GM04503 (cell line): ENCODE data around the gene GH1.
"Not testable (repeated sequence)": the region's sequence is repeated elsewhere in the genome, so short reads cannot be mapped to it uniquely, and the experiment has no call there.

Source experiments
- DNase-seq: peaks from one replicate; pipeline ENCODE4 v3.0.0-alpha.2; 2012; ENCODE audit warnings: low read depth

GH1 gene

DNA sequence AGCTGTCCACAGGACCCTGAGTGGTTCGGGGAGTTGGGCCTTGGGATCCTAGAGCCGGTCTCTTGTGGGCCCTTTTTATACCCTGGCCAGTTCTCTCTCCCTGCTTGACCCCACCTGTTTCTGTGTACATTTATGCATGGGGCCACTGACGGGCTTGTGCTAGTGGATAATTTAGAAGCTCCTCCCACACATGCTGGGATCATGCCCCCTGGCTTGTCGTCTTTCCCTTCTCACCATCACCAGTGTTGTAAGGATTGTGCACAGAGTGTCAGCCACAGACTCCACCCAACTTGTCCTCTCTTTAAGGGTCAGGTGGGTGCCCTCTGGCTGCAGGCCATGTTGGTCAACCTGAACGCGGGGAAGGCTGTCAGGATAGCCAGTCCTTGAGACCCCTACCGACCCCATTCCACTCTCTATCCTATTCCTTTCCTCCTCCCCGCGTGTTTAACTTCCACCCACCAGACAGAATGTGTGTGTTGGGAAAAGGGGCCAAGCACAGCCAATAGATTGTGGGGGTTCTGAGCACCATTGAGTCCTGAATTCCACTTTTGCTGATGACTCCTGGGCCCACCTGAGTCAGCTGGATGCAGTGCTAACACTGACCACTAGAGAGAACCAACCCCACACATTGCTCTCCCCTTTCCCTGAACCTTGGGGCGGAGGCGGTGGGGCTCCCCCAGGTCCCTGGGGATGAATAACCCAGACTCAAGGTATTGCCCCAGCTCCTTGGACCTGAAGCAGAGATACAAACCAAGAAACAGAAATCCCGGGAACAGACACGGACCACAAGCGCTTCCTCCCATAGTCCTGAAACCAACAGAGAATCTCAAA is 21.9 kb downstream of the GH1 start, which contains the start of gene CSH1:
Gene CSH1, minus strand, starts transcription at position 51 of the 831 bp plus-strand sequence. CDS start 63 bp downstream, outside the sequence.
- DNase-seq, result not testable (repeated sequence)

DNA sequence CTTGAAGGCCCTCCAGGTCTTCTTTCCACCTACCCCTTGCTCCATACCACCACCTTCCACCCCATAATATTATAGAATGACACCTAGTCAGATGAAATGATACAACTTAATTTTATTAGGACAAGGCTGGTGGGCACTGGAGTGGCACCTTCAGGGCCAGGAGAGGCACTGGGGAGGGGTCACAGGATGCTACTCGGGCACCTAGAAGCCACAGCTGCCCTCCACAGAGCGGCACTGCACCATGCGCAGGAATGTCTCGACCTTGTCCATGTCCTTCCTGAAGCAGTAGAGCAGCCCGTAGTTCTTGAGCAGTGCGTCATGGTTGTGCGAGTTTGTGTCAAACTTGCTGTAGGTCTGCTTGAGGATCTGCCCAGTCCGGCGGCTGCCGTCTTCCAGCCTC is 23.8 kb downstream of the GH1 start:
- not testable (repeated sequence) for DNase-seq

DNA sequence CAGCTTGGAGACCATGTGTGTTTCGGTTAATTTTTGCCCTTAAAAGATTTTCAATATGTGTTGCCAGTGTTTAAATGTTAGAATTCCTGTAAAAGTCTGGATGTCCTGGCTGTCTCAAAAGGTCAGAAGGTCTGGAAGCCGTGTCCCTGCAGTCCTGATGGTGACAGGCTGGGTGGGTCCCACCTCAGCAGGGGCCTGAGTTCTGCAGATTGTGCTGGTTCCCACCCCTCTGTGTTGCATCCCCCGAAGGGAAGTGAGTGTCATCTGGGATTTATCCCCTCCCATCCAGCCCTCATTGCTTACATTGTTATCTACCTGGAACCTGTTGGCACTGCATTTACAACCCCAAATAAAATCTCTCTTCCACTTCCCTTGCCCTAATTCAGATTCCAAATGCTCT is 24.6 kb downstream of the GH1 start:
- not testable (repeated sequence) for DNase-seq

DNA sequence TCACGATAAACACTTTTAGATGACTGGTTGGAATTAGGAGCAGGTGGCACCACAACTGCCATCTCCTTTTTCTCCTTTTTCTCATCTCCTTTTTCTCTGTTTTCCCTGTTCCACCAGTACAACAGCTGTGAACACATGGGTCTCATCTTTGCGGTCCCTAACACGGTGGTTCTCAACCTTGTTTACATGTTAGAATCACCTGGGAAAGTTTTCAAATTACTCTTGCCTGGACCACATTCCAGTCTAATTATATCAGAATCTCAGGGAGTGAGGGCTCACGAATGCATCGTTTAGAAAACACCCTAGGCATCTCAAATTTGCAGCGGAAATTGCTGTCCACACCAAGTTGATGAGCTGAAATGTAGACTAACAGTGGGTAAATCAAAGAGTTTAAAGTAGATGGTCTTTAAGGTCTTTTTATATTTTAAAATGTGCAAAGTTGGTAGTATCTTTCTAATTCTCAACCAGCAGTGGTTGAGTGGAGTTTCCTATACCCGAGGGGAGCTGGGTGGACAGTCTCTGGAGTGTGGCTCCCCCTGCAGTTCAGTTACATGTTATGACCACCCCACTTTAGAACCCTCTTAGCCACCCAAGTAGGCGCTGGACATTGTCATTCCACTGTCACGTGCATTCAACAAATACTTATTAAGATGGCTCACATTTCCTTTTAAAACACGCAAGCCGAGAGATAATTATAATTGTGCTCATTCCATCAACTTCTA is 26.2 kb downstream of the GH1 start:
- not testable (repeated sequence) for DNase-seq

DNA sequence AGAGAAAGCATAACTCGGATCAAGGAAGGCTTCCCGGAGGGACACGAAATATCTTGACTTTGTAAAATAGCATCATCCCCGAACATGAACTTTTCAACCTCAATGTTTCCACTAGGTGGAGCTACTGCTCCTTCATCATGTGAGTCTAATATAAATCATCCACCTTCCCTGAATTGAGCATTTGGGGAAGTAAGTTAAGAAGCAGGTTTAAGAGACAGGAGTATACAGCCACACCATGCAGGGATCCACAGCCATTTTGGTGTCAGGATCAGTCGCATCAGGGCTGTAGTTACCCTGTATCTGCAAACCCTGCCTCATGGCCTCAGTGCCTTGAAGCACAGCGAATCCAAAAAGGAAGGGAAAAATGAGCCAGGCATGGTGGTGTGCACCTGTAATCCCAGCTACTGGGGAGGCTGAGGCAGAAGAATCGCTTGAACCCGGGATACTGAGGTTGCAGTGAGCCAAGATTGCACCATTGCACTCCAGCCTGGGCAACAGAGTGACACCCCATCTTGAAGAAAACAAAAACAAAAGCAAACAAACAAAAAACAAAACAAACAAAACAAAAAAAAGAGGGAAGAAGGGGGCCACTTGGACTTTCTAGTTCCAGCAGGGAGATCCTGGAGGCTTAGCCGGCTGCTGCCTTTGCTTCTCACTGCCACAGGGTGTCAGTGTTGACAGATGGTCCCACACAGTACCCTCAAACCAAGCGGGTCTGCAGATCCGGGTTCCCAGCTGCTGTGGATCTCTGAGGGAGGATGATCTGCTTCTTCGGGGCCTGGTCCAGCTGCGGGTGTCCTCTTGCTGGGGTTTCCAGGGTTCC is 29.4 kb downstream of the GH1 start:
- not testable (repeated sequence) for DNase-seq

DNA sequence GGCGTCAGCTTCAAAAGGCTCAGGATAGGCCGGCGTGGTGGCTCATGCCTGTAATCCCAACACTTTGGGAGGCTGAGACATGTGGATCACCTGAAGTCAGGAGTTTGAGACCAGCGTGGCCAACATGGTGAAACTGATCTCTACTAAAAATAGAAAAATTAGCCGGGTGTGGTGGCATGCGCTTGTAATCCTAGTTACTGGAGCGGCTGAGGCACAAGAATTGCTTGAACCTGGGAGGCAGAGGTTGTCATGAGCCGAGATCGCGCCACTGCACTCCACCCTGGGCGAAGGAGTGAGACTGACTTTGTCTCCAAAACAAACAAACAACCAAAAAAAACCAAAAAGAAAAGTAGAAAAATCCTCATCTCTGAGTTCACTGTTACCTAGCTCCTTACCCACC is 33.5 kb downstream of the GH1 start:
- DNase-seq, result not testable (repeated sequence)

DNA sequence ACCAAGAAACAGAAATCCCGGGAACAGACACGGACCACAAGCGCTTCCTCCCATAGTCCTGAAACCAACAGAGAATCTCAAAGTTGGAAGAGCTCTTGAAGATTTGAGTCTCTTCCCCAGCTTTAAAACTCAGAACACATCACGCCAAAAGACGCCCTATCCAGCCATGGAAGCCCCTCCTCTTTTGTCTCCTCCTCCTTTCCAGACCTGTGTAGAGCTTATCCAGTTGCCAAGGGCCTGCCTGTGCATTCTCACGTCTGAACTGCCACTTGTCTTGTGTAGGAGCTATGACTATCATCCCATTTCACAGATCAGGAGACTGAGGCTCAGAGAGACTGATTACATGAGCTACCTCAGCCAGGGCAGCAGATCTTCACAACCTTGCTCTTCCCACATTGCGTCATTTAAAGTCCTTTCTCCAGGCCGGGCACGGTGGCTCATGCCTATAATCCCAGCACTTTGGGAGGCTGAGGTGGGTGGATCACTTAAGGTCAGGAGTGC is 36.0 kb downstream of the GH1 start:
- DNase-seq, result not testable (repeated sequence)

DNA sequence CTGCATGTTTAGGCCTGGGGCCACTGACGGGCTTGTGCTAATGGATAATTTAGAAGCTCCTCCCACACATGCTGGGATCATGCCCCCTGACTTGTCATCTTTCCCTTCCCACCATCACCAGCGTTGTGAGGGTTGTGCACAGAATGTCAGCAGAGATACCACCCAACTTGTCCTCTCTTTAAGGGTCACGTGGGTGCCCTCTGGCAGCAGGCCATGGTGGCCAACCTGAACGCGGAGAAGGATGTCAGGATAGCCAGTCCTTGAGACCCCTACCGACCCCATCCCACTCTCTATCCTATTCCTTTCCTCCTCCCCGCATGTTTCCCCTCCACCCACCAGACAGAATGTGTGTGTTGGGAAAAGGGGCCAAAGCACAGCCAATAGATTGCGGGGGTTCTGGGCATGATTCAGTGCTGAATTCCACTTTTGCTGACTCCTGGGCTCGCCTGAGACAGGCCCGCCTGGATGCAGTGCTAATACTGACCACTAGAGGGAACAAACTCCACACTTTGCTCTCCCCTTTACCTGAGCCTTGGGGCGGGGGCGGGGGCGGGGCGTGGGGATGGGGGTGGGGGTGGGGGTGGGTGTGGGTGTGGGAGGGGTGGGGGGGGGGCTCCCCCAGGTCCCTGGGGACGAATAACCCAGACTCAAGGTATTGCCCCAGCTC is 36.6 kb downstream of the GH1 start, which contains the start of gene GH2:
Gene GH2, minus strand, starts transcription at position 10 of the 667 bp plus-strand sequence. CDS start 143 bp downstream, outside the sequence.
- no peak for DNase-seq

DNA sequence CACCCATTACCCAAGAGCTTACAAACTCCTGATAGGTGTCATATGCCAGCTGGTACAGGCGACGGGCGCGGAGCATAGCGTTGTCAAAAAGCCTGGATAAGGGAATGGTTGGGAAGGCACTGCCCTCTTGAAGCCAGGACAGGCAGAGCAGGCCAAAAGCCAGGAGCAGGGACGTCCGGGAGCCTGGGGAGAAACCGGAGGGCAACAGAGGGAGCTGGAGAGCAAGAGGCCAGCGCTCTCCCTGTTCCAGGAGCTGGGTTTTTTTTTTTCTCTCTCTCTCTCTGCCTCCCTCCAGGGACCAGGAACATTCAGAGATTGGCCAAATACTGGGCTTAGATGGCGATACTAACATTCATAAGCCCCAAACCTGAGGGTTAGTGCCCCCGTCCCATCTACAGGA is 37.3 kb downstream of the GH1 start:
- not testable (repeated sequence) for DNase-seq

DNA sequence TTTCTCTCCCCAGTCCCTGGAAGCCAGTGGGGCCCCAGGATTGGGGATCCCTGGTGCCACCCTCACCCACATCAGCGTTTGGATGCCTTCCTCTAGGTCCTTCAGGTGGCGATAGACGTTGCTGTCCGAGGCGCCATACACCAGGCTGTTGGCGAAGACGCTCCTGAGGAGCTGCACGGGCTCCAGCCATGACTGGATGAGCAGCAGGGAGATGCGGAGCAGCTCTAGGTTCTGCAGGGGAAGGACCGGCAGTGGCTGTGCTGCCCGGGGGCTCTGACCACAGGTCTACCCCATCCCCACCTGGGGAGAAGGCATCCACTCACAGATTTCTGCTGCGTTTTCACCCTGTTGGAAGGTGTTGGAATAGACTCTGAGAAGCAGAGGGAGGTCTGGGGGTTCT is 37.9 kb downstream of the GH1 start:
- no peak for DNase-seq

DNA sequence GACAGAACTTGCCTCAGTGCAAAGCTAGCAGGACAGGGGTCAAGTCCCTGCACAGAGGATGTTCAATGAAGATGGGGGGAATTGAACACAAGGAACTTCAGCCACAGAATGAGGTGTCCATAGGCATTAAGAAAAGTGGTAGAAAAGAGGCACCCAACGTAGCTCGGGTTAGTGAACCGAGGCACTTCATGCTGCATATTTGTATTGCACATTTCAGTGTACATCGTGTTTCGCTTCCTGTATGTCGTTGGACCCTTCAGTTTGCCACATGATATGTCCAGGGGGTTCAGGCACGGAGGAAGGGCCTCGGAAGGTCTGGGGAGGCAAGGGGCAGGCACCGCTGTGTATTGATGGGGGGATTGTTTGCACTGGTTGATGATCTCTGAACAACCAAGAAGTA is 40.2 kb downstream of the GH1 start:
- DNase-seq, result not testable (repeated sequence)

DNA sequence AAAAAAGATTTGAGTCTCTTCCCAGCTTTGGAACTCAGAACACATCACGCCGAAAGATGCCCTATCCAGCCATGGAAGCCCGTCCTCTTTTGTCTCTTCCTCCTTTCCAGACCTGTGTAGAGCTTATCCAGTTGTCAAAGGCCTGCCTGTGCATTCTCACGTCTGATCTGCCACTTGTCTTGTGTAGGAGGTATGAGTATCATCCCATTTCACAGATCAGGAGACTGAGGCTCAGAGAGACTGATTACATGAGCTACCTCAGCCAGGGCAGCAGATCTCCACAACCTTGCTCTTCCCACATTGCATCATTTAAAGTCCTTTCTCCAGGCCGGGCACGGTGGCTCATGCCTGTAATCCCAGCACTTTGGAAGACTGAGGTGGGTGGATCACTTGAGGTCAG is 43.9 kb downstream of the GH1 start:
- DNase-seq, result not testable (repeated sequence)

DNA sequence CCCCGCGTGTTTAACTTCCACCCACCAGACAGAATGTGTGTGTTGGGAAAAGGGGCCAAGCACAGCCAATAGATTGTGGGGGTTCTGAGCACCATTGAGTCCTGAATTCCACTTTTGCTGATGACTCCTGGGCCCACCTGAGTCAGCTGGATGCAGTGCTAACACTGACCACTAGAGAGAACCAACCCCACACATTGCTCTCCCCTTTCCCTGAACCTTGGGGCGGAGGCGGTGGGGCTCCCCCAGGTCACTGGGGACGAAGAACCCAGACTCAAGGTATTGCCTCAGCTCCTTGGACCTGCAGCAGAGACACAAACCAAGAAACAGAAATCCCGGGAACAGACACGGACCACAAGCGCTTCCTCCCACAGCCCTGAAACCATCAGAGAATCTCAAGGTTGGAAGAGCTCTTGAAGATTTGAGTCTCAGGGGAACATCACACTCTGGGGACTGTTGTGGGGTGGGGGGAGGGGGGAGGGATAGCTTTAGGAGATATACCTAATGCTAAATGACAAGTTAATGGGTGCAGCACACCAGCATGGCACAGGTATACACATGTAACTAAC is 44.5 kb downstream of the GH1 start:
- DNase-seq, result not testable (repeated sequence)

DNA sequence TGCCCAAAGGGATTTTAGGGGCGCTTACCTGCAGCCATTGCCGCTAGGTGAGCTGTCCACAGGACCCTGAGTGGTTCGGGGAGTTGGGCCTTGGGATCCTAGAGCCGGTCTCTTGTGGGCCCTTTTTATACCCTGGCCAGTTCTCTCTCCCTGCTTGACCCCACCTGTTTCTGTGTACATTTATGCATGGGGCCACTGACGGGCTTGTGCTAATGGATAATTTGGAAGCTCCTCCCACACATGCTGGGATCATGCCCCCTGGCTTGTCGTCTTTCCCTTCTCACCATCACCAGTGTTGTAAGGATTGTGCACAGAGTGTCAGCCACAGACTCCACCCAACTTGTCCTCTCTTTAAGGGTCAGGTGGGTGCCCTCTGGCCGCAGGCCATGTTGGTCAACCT is 45.1 kb downstream of the GH1 start, which contains the start of gene CSH2:
Gene CSH2, minus strand, starts transcription at position 101 of the 400 bp plus-strand sequence. Its CDS starts 63 bp downstream, at position 38.
- not testable (repeated sequence) for DNase-seq

DNA sequence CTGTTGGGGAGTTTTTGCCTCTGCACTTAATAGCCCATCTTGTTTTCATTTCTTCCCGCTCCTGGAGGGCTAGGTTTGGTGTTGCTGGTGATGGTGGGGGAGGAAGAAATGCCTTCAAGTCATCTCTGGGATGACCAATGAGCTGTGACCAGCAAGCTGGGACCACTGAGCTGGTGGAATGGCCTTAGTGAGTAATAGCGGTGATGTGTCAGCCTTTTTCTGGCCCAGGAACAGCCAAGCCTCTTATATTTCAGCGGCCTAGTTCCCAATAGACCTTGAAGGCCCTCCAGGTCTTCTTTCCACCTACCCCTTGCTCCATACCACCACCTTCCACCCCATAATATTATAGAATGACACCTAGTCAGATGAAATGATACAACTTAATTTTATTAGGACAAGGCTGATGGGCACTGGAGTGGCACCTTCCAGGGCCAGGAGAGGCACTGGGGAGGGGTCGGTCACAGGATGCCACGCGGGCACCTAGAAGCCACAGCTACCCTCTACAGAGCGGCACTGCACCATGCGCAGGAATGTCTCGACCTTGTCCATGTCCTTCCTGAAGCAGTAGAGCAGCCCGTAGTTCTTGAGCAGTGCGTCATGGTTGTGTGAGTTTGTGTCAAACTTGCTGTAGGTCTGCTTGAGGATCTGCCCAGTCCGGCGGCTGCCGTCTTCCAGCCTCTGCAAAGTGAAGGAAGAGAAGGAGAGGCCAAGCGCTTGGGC is 46.8 kb downstream of the GH1 start:
- DNase-seq, result not testable (repeated sequence)

DNA sequence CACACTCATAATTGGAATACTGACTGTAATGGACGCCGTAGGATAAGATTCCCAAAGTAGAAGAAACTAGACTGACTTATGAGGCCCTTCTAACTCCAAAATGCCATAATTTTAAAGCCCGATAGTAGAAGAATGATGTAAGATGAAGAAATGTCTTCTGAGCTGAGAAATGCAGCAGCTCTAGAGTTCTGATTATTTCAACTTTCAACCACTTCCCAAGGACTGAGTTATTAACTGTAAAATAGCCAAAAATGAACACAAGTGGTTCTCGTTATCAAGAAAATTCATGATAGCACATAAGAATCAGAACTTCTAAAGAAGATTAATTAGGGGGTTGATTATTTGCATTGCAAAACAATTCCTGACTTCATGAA is 48.4 kb downstream of the GH1 start:
- not testable (repeated sequence) for DNase-seq

DNA sequence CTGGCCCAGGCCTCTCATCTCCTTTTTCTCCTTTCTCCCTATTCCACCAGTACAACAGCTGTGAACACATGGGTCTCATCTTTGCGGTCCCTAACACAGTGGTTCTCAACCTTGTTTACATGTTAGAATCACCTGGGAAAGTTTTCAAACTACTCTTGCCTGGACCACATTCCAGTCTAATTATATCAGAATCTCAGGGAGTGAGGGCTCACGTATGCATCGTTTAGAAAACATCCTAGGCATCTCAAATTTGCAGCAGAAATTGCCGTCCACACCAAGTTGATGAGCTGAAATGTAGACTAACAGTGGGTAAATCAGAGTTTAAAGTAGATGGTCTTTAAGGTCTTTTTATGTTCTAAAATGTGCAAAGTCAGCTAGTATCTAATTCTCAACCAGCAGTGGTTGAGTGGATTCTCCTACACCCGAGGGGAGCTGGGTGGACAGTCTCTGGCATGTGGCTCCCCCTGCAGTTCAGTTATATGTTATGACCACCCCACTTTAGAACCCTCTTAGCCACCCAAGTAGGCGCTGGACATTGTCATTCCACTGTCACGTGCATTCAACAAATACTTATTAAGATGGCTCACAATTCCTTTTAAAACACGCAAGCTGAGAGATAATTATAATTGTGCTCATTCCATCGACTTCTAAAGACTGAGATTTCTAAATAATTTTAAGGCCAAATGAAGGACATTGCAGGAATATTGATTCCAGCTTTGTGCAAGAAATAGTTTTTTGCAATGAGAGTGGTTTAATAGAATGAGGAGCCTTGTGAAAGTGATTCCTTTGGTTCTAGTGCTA is 48.9 kb downstream of the GH1 start:
- DNase-seq, result not testable (repeated sequence)
